K562 (cell line): Measurements from ENCODE around the gene TYROBP. TPM values are rescaled to one million over a fixed set of nuclear protein-coding genes. Genes with fewer than 3 reads are reported as not detected.

Experiments
- BMI1 ChIP-seq: fragments of 150-350 bp; IDR thresholded peaks from 2 replicates; pipeline ENCODE4 v1.6.1; 2014; ENCODE audit warnings: low read length
- CBX3 ChIP-seq, 2 experiments: IDR thresholded peaks; 1 replicate in 1 of 2; 2 replicates in 1 of 2; pipeline ENCODE4 v1.6.1; 2012; ENCODE audit warnings: inconsistent platforms in 2 of 2, low read length in 2 of 2, borderline replicate concordance in 1 of 2, control low read depth in 1 of 2
- CTBP1 ChIP-seq: fragments of 450-650 bp; IDR thresholded peaks from 2 replicates; pipeline ENCODE4 v1.6.1; 2016; ENCODE audit warnings: borderline replicate concordance
- HBP1 ChIP-seq: fragments of 450-650 bp; formaldehyde crosslinking; IDR thresholded peaks from 2 replicates; pipeline ENCODE4 v1.4.0; 2022; ENCODE audit warnings: missing genetic modification characterization
- JUN ChIP-seq, 2 experiments: sonication (generic) in 1 of 2; formaldehyde crosslinking in 1 of 2; IDR thresholded peaks; 2 replicates each; pipeline versions ENCODE4 v1.6.1 to v1.8.0; 2012 to 2022; ENCODE audit warnings: borderline replicate concordance in 2 of 2, mild to moderate bottlenecking in 2 of 2, improper control_type of control experiment in 1 of 2, low read depth in 1 of 2, low read length in 1 of 2, missing genetic modification reagents in 1 of 2
- MYC ChIP-seq, 2 experiments: fragments of 250-450 bp in 1 of 2; sonication (Bioruptor Pico) in 1 of 2; IDR thresholded peaks; 2 replicates each; pipeline versions ENCODE4 v1.5.1 to v1.6.1; 2012 to 2021; ENCODE audit warnings: low read depth in 2 of 2, borderline replicate concordance in 1 of 2, improper control_type of control experiment in 1 of 2, low read length in 1 of 2, mild to moderate bottlenecking in 1 of 2, moderate library complexity in 1 of 2
- RB1 ChIP-seq: fragments of 450-650 bp; IDR thresholded peaks from 2 replicates; pipeline ENCODE4 v1.6.1; 2017; ENCODE audit warnings: low read depth, mild to moderate bottlenecking
- RCOR1 ChIP-seq, 2 experiments: IDR thresholded peaks; 2 replicates each; pipeline ENCODE4 v1.6.1; 2012; ENCODE audit warnings: low read depth in 2 of 2, low read length in 2 of 2, borderline replicate concordance in 1 of 2, improper control_type of control experiment in 1 of 2
- SAFB2 ChIP-seq: fragments of 200-400 bp; formaldehyde crosslinking; IDR thresholded peaks from 2 replicates; pipeline ENCODE4 v1.6.1; 2018; ENCODE audit warnings: borderline replicate concordance, low read length, low read depth, moderate library complexity; ENCODE audit not compliant: severe bottlenecking
- SPI1 ChIP-seq: IDR thresholded peaks from 2 replicates; pipeline ENCODE4 v1.6.1; 2011; ENCODE audit warnings: low read depth, low read length, control low read depth, borderline replicate concordance
- ZNF764 ChIP-seq: fragments of 250-450 bp; sonication (Bioruptor Pico); IDR thresholded peaks from 2 replicates; pipeline ENCODE4 v1.4.0; 2020; ENCODE audit warnings: low read depth, mild to moderate bottlenecking, moderate library complexity
- polyA plus RNA-seq, 8 experiments: library from polyadenylated mRNA; depleted of rRNA in 4 of 8; stranded (reverse) in 5 of 8; unstranded in 3 of 8; fragments of >200 nt; fragmentation: Nextera tagmentation in 2 of 8; fragmentation: Illumina TruSeq in 1 of 8; extraction: Ambion mirVana in 2 of 8; extraction: Trizol in 1 of 8; gene quantifications; 2 replicates each; pipeline versions ENCODE4 v1.2.1 to v1.2.3, GENCODE V29; 2011 to 2014; ENCODE audit warnings: inconsistent platforms in 1 of 8, missing spikeins in 1 of 8
- total RNA-seq, 7 experiments: library from RNA; depleted of rRNA in 6 of 7; stranded (reverse); fragments of >200 nt in 6 of 7; fragmentation: Illumina TruSeq in 2 of 7; extraction: Trizol in 2 of 7; gene quantifications; 2 replicates each; pipeline versions ENCODE4 v1.2.1 to v1.2.3, GENCODE V29; 2011 to 2021; ENCODE audit warnings: low replicate concordance in 1 of 7
- TF ChIP-seq, protein P1 (sequence below), 3 experiments: IDR thresholded peaks in 2 of 3; conservative IDR thresholded peaks in 1 of 3; 2 replicates each; pipeline ENCODE4 v1.5.1; 2011 to 2012; ENCODE audit warnings: low read length in 3 of 3, mild to moderate bottlenecking in 3 of 3, control low read depth in 2 of 3, improper control_type of control experiment in 1 of 3, inconsistent platforms in 1 of 3, low read depth in 1 of 3, mixed read lengths in 1 of 3, moderate library complexity in 1 of 3; ENCODE audit not compliant: insufficient read depth in 2 of 3
- TF ChIP-seq, protein P2 (sequence below): fragments of 450-650 bp; IDR thresholded peaks from 2 replicates; pipeline ENCODE4 v1.6.1; 2016; ENCODE audit warnings: borderline replicate concordance
- TF ChIP-seq, protein P3 (sequence below): sonication (generic); formaldehyde crosslinking; IDR thresholded peaks from 2 replicates; pipeline ENCODE4 v1.8.1; 2023; ENCODE audit warnings: mild to moderate bottlenecking, missing genetic modification reagents
- TF ChIP-seq, protein P4 (sequence below): sonication (generic); formaldehyde crosslinking; IDR thresholded peaks from 2 replicates; pipeline ENCODE4 v1.8.1; 2023; ENCODE audit warnings: mild to moderate bottlenecking, missing genetic modification reagents, moderate library complexity

The TYROBP gene
- total and polyA plus RNA-seq, 9 of the 15 experiments (the other 6 are each of a cell fraction or from before 2014, with no cell fraction given) = 0.72 to 8.2 (median 2.4) TPM

- TF ChIP-seq, protein P1, sequence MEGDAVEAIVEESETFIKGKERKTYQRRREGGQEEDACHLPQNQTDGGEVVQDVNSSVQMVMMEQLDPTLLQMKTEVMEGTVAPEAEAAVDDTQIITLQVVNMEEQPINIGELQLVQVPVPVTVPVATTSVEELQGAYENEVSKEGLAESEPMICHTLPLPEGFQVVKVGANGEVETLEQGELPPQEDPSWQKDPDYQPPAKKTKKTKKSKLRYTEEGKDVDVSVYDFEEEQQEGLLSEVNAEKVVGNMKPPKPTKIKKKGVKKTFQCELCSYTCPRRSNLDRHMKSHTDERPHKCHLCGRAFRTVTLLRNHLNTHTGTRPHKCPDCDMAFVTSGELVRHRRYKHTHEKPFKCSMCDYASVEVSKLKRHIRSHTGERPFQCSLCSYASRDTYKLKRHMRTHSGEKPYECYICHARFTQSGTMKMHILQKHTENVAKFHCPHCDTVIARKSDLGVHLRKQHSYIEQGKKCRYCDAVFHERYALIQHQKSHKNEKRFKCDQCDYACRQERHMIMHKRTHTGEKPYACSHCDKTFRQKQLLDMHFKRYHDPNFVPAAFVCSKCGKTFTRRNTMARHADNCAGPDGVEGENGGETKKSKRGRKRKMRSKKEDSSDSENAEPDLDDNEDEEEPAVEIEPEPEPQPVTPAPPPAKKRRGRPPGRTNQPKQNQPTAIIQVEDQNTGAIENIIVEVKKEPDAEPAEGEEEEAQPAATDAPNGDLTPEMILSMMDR (IDR thresholded peaks at IDR 0.05 in 2 of 3, conservative IDR thresholded peaks at IDR 0.05 in 1 of 3; ENCODE audit: insufficient read depth in 2 of 3, low read depth in 1 of 3, low read length in 3 of 3) = 0 out of 6 replicates have a peak, but pooled peaks of 1 of the 3 experiments have one; percentile 7
- TF ChIP-seq, protein P2, sequence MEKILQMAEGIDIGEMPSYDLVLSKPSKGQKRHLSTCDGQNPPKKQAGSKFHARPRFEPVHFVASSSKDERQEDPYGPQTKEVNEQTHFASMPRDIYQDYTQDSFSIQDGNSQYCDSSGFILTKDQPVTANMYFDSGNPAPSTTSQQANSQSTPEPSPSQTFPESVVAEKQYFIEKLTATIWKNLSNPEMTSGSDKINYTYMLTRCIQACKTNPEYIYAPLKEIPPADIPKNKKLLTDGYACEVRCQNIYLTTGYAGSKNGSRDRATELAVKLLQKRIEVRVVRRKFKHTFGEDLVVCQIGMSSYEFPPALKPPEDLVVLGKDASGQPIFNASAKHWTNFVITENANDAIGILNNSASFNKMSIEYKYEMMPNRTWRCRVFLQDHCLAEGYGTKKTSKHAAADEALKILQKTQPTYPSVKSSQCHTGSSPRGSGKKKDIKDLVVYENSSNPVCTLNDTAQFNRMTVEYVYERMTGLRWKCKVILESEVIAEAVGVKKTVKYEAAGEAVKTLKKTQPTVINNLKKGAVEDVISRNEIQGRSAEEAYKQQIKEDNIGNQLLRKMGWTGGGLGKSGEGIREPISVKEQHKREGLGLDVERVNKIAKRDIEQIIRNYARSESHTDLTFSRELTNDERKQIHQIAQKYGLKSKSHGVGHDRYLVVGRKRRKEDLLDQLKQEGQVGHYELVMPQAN = peak; percentile 80; the same call in 1 of the 2 replicates
- TF ChIP-seq, protein P3, sequence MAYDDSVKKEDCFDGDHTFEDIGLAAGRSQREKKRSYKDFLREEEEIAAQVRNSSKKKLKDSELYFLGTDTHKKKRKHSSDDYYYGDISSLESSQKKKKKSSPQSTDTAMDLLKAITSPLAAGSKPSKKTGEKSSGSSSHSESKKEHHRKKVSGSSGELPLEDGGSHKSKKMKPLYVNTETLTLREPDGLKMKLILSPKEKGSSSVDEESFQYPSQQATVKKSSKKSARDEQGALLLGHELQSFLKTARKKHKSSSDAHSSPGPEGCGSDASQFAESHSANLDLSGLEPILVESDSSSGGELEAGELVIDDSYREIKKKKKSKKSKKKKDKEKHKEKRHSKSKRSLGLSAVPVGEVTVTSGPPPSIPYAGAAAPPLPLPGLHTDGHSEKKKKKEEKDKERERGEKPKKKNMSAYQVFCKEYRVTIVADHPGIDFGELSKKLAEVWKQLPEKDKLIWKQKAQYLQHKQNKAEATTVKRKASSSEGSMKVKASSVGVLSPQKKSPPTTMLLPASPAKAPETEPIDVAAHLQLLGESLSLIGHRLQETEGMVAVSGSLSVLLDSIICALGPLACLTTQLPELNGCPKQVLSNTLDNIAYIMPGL (CRISPR knock-in tag) = peak; percentile 40; the same call in 1 of the 2 replicates
- TF ChIP-seq RB1 (peak; percentile 28; the same call in 1 of the 2 replicates), SAFB2 (no peak), CTBP1 (peak; percentile 36; the same call in 1 of the 2 replicates), HBP1 (CRISPR knock-in tag) (0 out of 2 replicates have a peak, but pooled peaks have one; percentile 77), SPI1 (0 out of 2 replicates have a peak, but pooled peaks have one; percentile 7), RCOR1 (IDR thresholded peaks at IDR 0.05; ENCODE audit: borderline replicate concordance in 1 of 2, low read depth in 2 of 2, low read length in 2 of 2) (no peak), BMI1 (peak; percentile 68; the same call in 1 of the 2 replicates), MYC (IDR thresholded peaks at IDR 0.05; ENCODE audit: low read depth, low read length) (peak; percentile 46; the same call in 1 of the 2 replicates), MYC (CRISPR knock-in tag; IDR thresholded peaks at IDR 0.05; ENCODE audit: borderline replicate concordance, low read depth) (no peak), CBX3 (IDR thresholded peaks at IDR 0.05; ENCODE audit: borderline replicate concordance in 1 of 2, low read length in 2 of 2) (peak in 1 of 2 experiments; percentile 64; a peak in 1 of 3 replicates), ZNF764 (no peak), JUN (IDR thresholded peaks at IDR 0.05; ENCODE audit: borderline replicate concordance, low read depth, low read length) (peak; percentile 30; the same call in 1 of the 2 replicates), JUN (CRISPR knock-in tag; IDR thresholded peaks at IDR 0.05; ENCODE audit: borderline replicate concordance) (no peak)
- TF ChIP-seq, protein P4, sequence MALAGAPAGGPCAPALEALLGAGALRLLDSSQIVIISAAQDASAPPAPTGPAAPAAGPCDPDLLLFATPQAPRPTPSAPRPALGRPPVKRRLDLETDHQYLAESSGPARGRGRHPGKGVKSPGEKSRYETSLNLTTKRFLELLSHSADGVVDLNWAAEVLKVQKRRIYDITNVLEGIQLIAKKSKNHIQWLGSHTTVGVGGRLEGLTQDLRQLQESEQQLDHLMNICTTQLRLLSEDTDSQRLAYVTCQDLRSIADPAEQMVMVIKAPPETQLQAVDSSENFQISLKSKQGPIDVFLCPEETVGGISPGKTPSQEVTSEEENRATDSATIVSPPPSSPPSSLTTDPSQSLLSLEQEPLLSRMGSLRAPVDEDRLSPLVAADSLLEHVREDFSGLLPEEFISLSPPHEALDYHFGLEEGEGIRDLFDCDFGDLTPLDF (CRISPR knock-in tag) = peak; percentile 58; the same call in 1 of the 2 replicates
These were observed 38.6 kb downstream of the TYROBP start (continued) for GRCh38 chr19:35869327-35870123.
